ENCODE measurements around the gene SOSTDC1.

DNA sequence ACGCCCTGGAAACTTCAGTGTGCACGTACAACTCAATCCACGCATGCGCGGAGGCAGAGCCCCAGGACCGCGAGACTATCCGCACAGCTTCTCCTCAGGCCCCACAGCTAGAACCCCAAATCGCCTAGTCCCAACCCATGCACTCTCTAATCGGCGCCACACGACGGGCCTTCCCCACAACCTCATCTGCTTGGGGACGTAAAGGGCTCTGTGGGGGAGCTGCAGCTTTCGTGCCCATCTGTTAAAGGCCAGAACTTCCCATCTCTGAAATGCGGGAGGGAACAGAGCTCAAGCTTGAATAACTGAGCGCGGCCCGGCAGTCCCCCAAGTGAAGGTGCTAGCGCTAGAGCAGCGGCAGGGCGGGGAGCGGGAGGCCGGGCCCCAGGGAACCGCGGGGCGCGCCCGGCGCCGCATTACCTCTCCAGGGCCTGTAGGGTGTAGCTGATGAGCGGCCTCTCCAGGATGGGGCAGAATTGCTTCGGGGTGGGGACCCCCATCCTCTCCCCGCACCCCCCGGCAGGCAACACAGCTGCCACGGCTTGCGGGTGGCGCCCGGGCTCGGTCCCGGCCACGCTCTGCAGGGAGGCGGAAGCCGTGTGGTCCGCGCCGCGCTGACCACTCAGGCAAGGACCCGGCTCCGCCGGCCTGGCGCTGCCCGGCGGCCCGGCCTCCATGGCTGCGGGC, 44.7 kb downstream of the SOSTDC1 start:
- no peak for TF ChIP-seq POLR2AphosphoS5 (IDR thresholded peaks at IDR 0.05; ENCODE audit: low read depth, low read length)
- TF ChIP-seq POLR2A (IDR thresholded peaks at IDR 0.05; ENCODE audit: low read depth, low read length), result no peak

Data from GM12892 (cell line).